ENCODE measurements around the gene SLC4A4. TPM values are rescaled to one million over a fixed set of nuclear protein-coding genes. Genes with fewer than 3 reads are reported as not detected.

The SLC4A4 gene
- total and polyA plus RNA-seq, 2 of the 8 experiments (the other 6 are each of a cell fraction or from before 2014, with no cell fraction given) = 0.67 to 2.8 TPM

DNA sequence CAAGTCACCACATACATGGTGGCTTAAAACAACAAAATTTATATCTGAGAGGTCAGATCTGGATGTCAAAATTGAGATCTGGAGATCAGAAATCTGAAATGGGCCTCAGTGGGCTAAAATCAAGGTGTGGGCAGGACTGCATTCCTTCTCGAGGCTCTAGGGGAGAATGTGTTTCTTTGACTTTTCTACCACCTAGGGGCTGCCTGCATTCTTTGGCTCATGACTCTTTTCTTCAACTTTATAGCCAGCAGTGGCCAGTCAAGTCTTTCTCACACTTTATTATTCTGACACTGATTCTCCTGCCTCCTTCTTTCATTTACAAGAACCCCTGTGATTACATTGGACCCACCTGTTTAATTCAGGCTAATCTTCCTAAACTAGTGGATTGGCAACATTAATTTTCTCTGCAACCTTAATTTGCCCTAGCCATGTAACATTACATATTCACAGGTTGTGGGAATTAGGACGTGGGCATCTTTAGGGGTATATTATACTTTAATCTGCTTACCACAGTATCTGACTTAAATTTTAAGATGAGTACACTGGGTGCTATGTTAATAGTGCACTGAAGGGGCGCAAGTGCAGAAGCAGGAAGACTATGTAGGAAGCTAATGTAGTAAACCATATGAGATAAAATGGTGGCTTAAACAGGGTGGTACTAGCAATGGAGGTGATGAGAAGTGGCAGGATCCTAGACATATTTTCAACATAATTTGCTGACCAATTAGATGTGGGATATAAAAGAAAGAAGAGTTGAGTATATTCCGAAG lies 188.0 kb downstream of the SLC4A4 start:
- H3K4me3 ChIP-seq (ENCODE audit: extremely low read depth in 1 of 4, insufficient read depth in 2 of 4, low read depth in 3 of 4, low read length in 4 of 4) = no peak overlapping the region
- no peaks in the 10 kb centered on the region for H3K79me2 ChIP-seq (ENCODE audit: control insufficient read depth in 1 of 2, insufficient read depth in 2 of 2, low read length in 2 of 2)
- no peaks in the 10 kb centered on the region for H4K20me1 ChIP-seq (replicated peaks in 1 of 2; ENCODE audit: control insufficient read depth in 1 of 2, insufficient read depth in 2 of 2, low read length in 2 of 2)
- no peak overlapping the region for H3K56ac ChIP-seq (replicated peaks; ENCODE audit: insufficient read length, low read depth, low read length)
- FAIRE-seq = peak; percentile 84
- TF ChIP-seq RAD21 (IDR thresholded peaks at IDR 0.05 in 1 of 2, conservative IDR thresholded peaks at IDR 0.05 in 1 of 2; ENCODE audit: low read depth in 2 of 2, low read length in 2 of 2) (peak; percentile 78 to 80), GABPA (IDR thresholded peaks at IDR 0.05; ENCODE audit: borderline replicate concordance, insufficient read depth, low read length) (no peak), TEAD4 (IDR thresholded peaks at IDR 0.05; ENCODE audit: low read depth, low read length) (peak; percentile 74), ATF3 (IDR thresholded peaks at IDR 0.05; ENCODE audit: insufficient read depth, low read depth, low read length) (no peak), CHD1 (IDR thresholded peaks at IDR 0.05; ENCODE audit: low read depth, low read length) (no peak), CTCF (IDR thresholded peaks at IDR 0.05; ENCODE audit: control extremely low read depth in 1 of 3, insufficient read depth in 1 of 3, low read depth in 1 of 3, low read length in 3 of 3) (peak in 2 of 3 experiments; percentile 55 to 58; a peak in 3 of 4 replicates), BCL11A (IDR thresholded peaks at IDR 0.05; ENCODE audit: low read depth in 2 of 2, low read length in 2 of 2) (peak in 1 of 2 experiments; percentile 37)
- WGBS, 2 experiments (ENCODE audit: extremely low coverage in 1 of 2, insufficient coverage in 1 of 2, insufficient read length in 1 of 2, insufficient replicate concordance in 2 of 2, low coverage in 1 of 2, low lambda C conversion rate in 2 of 2, missing lambda C conversion rate in 1 of 2) = 69% methylated on average over 4 of the region's 4 CpGs; no CpG with 5 or more reads in 1 of the 2 experiments
- ChIA-PET CTCF (ENCODE audit: partially characterized antibody) (interaction anchor here (0.6 to 2.6 kb wide), 10 partner anchors 8 to 478 kb away, joined by 3 to 7 read pairs (median 3); no protein-coding TSS in a partner anchor), POLR2A (ENCODE audit: partially characterized antibody) (no interaction called here)
- H2BK120ac ChIP-seq (replicated peaks; ENCODE audit: low read depth, low read length) = no peak overlapping the region
- H2BK20ac ChIP-seq (ENCODE audit: low read length) = no peak overlapping the region
- H3K9me3 ChIP-seq (ENCODE audit: insufficient read depth in 2 of 2, low read depth in 1 of 2, low read length in 1 of 2) = no peaks in the 10 kb centered on the region
- H3K4me2 ChIP-seq (ENCODE audit: insufficient read depth in 1 of 2, low read depth in 2 of 2, low read length in 2 of 2) = no peak overlapping the region
- no peak overlapping the region for H4K8ac ChIP-seq (ENCODE audit: extremely low read depth, insufficient read depth, low read length)
- no peaks in the 10 kb centered on the region for H3K36me3 ChIP-seq (ENCODE audit: control insufficient read depth in 2 of 4, insufficient read depth in 4 of 4, low read length in 3 of 4)
- no peak overlapping the region for H3K27ac ChIP-seq (ENCODE audit: low read depth, low read length)
- no peak overlapping the region for H3K9ac ChIP-seq (replicated peaks in 1 of 4; ENCODE audit: extremely low read depth in 1 of 4, low read depth in 3 of 4, low read length in 3 of 4)
- H3K23me2 ChIP-seq (ENCODE audit: low read depth, low read length) = no peaks in the 10 kb centered on the region
- no peak overlapping the region for H2AFZ ChIP-seq (ENCODE audit: low read length)
- DNase-seq (ENCODE audit: low read depth in 1 of 2, low spot score in 2 of 2) = no peak
- no peak overlapping the region for H3K4ac ChIP-seq (replicated peaks; ENCODE audit: insufficient read length, low read depth, low read length)
- no peaks in the 10 kb centered on the region for H3K79me1 ChIP-seq (ENCODE audit: low read depth, low read length)
- H2BK15ac ChIP-seq (ENCODE audit: low read length) = no peak overlapping the region
- no peak overlapping the region for H3K23ac ChIP-seq (ENCODE audit: insufficient read length)
- no peak overlapping the region for H2BK5ac ChIP-seq (ENCODE audit: low read depth, low read length)
- no peaks in the 10 kb centered on the region for H3K27me3 ChIP-seq (replicated peaks in 1 of 4; ENCODE audit: control insufficient read depth in 3 of 4, extremely low read depth in 1 of 4, insufficient read depth in 3 of 4, low read length in 3 of 4)
- H3K14ac ChIP-seq (ENCODE audit: insufficient read length) = no peak overlapping the region
- no peak overlapping the region for H4K5ac ChIP-seq (ENCODE audit: insufficient read length, low read depth, low read length)
- H4K91ac ChIP-seq (replicated peaks; ENCODE audit: insufficient read length, low read length) = no peak overlapping the region
- H3K4me1 ChIP-seq (replicated peaks in 1 of 4; ENCODE audit: control insufficient read depth in 3 of 4, insufficient read depth in 4 of 4, low read length in 3 of 4) = no peaks in the 10 kb centered on the region
- H2AK5ac ChIP-seq (ENCODE audit: low read depth, low read length) = no peak overlapping the region
- no peak overlapping the region for H3K18ac ChIP-seq (ENCODE audit: extremely low read depth, low read length)
- no peak overlapping the region for H2BK12ac ChIP-seq (ENCODE audit: low read depth, low read length)

Data from H1 (cell line).